ENCODE data around the gene TFCP2L1. TPM values are rescaled to one million over a fixed set of nuclear protein-coding genes. Genes with fewer than 3 reads are reported as not detected.

Gene TFCP2L1
- total RNA-seq, 1 experiment from 2014 or later = 18.4 TPM

GRCh38 chr2:121194626-121195025, 90.4 kb downstream of the TFCP2L1 start:
- H3K36me3 Mint-ChIP-seq (ENCODE audit: insufficient read depth, unreplicated experiment) = peaks cover 6% of the 10 kb centered on the region
- Histone ChIP-seq H3K4me3 (ENCODE audit: low read depth, low read length) (no peak overlapping the region), H3K9me3 (no peaks in the 10 kb centered on the region), H3K27me3 (replicated peaks; ENCODE audit: control insufficient read depth, insufficient read depth, low read length) (no peaks in the 10 kb centered on the region), H3K4me1 (no peaks in the 10 kb centered on the region), H3K36me3 (ENCODE audit: control insufficient read depth, insufficient read depth, low read length) (no peaks in the 10 kb centered on the region)
- BruUV-seq (replicated peaks) = no TSS peak
- POLR2A ChIA-PET = no interaction called here
- TF ChIP-seq CTCF (IDR thresholded peaks at IDR 0.05; ENCODE audit: insufficient read depth in 1 of 2, low read depth in 1 of 2, low read length in 1 of 2, severe bottlenecking in 1 of 2, unreplicated experiment in 1 of 2) = no peak
- H3K4me1 Mint-ChIP-seq (ENCODE audit: low read depth, unreplicated experiment) = peaks cover 2% of the 10 kb centered on the region
- CTCF ChIA-PET = no interaction called here
- no peaks in the 10 kb centered on the region for H3K27me3 Mint-ChIP-seq (ENCODE audit: insufficient read depth, unreplicated experiment)
- no peak for DNase-seq
- H3K9me3 Mint-ChIP-seq (ENCODE audit: unreplicated experiment) = no peaks in the 10 kb centered on the region
- H3K27ac Mint-ChIP-seq (ENCODE audit: unreplicated experiment) = no peak overlapping the region
- intact Hi-C loops (cut with micrococcal nuclease; ENCODE audit: unreplicated experiment) = no loop called here
- H3K4me3 Mint-ChIP-seq (ENCODE audit: unreplicated experiment) = no peak overlapping the region

- no peak overlapping the region for H3K4me3 ChIP-seq (ENCODE audit: low read depth, low read length)
- BruUV-seq (replicated peaks) = no TSS peak
- TF ChIP-seq CTCF (IDR thresholded peaks at IDR 0.05; ENCODE audit: insufficient read depth in 1 of 2, low read depth in 1 of 2, low read length in 1 of 2, severe bottlenecking in 1 of 2, unreplicated experiment in 1 of 2) = no peak
- intact Hi-C loops (cut with micrococcal nuclease; ENCODE audit: unreplicated experiment) = no loop called here
- no peaks in the 10 kb centered on the region for H3K4me1 ChIP-seq
- H3K36me3 Mint-ChIP-seq (ENCODE audit: insufficient read depth, unreplicated experiment) = peaks cover 3% of the 10 kb centered on the region
- no peaks in the 10 kb centered on the region for H3K27me3 ChIP-seq (replicated peaks; ENCODE audit: control insufficient read depth, insufficient read depth, low read length)
- no peaks in the 10 kb centered on the region for H3K9me3 ChIP-seq
- CTCF ChIA-PET = no interaction called here
- no peaks in the 10 kb centered on the region for H3K27me3 Mint-ChIP-seq (ENCODE audit: insufficient read depth, unreplicated experiment)
- POLR2A ChIA-PET = no interaction called here
- H3K27ac Mint-ChIP-seq (ENCODE audit: unreplicated experiment) = no peak overlapping the region
- H3K9me3 Mint-ChIP-seq (ENCODE audit: unreplicated experiment) = no peaks in the 10 kb centered on the region
- no peaks in the 10 kb centered on the region for H3K36me3 ChIP-seq (ENCODE audit: control insufficient read depth, insufficient read depth, low read length)
- no peaks in the 10 kb centered on the region for H3K4me1 Mint-ChIP-seq (ENCODE audit: low read depth, unreplicated experiment)
- H3K4me3 Mint-ChIP-seq (ENCODE audit: unreplicated experiment) = no peak overlapping the region
- no peak for DNase-seq
Measured at GRCh38 chr2:121193185-121193584, 91.8 kb downstream of the TFCP2L1 start.

- Histone ChIP-seq H3K4me1 (no peaks in the 10 kb centered on the region), H3K36me3 (ENCODE audit: control insufficient read depth, insufficient read depth, low read length) (no peaks in the 10 kb centered on the region), H3K9me3 (no peaks in the 10 kb centered on the region), H3K4me3 (ENCODE audit: low read depth, low read length) (no peak overlapping the region), H3K27me3 (replicated peaks; ENCODE audit: control insufficient read depth, insufficient read depth, low read length) (no peaks in the 10 kb centered on the region)
- no TSS peak for BruUV-seq (replicated peaks)
- H3K4me3 Mint-ChIP-seq (ENCODE audit: unreplicated experiment) = no peak overlapping the region
- H3K27ac Mint-ChIP-seq (ENCODE audit: unreplicated experiment) = no peak overlapping the region
- DNase-seq = no peak
- no peaks in the 10 kb centered on the region for H3K9me3 Mint-ChIP-seq (ENCODE audit: unreplicated experiment)
- no peaks in the 10 kb centered on the region for H3K36me3 Mint-ChIP-seq (ENCODE audit: insufficient read depth, unreplicated experiment)
- intact Hi-C loops (cut with micrococcal nuclease; ENCODE audit: unreplicated experiment) = no loop called here
- no peaks in the 10 kb centered on the region for H3K4me1 Mint-ChIP-seq (ENCODE audit: low read depth, unreplicated experiment)
- no peak for TF ChIP-seq CTCF (IDR thresholded peaks at IDR 0.05; ENCODE audit: insufficient read depth in 1 of 2, low read depth in 1 of 2, low read length in 1 of 2, severe bottlenecking in 1 of 2, unreplicated experiment in 1 of 2)
- ChIA-PET CTCF (no interaction called here), POLR2A (no interaction called here)
- no peaks in the 10 kb centered on the region for H3K27me3 Mint-ChIP-seq (ENCODE audit: insufficient read depth, unreplicated experiment)
Measured at GRCh38 chr2:121192576-121192975, 92.4 kb downstream of the TFCP2L1 start.

All from Caco-2 (cell line).